ENCODE results near the gene GNG8. TPM values are rescaled to one million over a fixed set of nuclear protein-coding genes. Genes with fewer than 3 reads are reported as not detected.
A peak's percentile ranks its signal among the peaks of the same experiment; 100 is the strongest.

GNG8 gene
- total and polyA plus RNA-seq, 12 donors: 1.9 to 5.9 TPM; not detected in 10

DNA sequence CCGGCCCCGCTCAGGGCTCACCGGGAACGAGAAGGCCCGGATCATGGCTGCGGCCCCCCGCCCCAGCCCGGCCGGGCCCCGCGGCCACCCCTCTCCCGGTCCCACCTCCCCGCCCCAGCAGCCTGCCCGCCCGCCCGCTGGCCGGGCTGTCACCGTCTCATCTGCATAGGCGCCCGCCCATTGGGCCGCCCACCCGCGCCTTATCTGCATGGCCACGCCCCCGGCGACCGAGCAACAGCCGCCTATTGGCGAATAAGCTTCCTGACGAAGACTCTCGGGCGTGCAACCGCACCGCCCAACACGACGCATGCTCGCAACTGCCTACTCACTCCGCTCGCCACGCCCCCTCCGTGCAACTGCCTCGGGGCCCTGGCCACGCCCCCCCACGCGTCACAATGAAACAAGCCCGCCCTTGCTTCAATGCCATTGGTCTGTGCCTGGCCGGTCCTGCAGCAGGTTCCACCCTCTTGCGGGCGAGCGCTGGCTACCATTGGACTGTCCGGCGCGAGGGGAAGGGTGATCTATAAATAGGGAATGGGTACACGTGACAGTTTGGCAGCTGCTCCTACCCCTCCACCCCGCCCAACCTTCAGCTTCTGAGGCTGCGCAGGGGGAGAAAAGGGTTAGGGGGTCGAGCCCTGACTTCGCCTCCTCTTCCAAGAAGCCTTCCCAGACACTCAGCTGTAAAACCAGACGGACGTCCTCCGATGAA is 25.2 kb upstream of the GNG8 start, which contains the start of gene DACT3:
Gene DACT3, minus strand, starts transcription at position 163 of the 712 bp plus-strand sequence. Its CDS starts 118 bp downstream, at position 45.
- peaks cover 3 to 32% (median 20%) of the 10 kb centered on the region in 9 donors for H3K4me1 ChIP-seq
- H3K27ac ChIP-seq: peak within 1 kb of the TSS; percentile 2 to 88 (median 74)
- ATAC-seq (peak; percentile 93 to 98 (median 96)), DNase-seq (peak; percentile 100)
- WGBS, 2 donors: 0% methylated on average over 58 to 61 of the region's 61 CpGs
- TF ChIP-seq, protein P1, sequence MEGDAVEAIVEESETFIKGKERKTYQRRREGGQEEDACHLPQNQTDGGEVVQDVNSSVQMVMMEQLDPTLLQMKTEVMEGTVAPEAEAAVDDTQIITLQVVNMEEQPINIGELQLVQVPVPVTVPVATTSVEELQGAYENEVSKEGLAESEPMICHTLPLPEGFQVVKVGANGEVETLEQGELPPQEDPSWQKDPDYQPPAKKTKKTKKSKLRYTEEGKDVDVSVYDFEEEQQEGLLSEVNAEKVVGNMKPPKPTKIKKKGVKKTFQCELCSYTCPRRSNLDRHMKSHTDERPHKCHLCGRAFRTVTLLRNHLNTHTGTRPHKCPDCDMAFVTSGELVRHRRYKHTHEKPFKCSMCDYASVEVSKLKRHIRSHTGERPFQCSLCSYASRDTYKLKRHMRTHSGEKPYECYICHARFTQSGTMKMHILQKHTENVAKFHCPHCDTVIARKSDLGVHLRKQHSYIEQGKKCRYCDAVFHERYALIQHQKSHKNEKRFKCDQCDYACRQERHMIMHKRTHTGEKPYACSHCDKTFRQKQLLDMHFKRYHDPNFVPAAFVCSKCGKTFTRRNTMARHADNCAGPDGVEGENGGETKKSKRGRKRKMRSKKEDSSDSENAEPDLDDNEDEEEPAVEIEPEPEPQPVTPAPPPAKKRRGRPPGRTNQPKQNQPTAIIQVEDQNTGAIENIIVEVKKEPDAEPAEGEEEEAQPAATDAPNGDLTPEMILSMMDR (IDR thresholded peaks at IDR 0.05): peak in 2 of 9 donors; percentile 7 to 20
- intact Hi-C loops (cut with DNase I): loop anchor here (1.0 to 10.0 kb wide), 8 partner anchors 44 to 136 kb away; no protein-coding TSS in a partner anchor
- H3K36me3 ChIP-seq: no peaks in the 10 kb centered on the region
- no peaks in the 10 kb centered on the region for H3K9me3 ChIP-seq
- peak within 1 kb of the TSS; percentile 46 to 87 (median 68) for H3K4me3 ChIP-seq
- peaks cover 0 to 41% (median 0%) of the 10 kb centered on the region in 7 donors for H3K27me3 ChIP-seq

GRCh38 chr19:46660551-46661019 is 24.6 kb upstream of the GNG8 start:
- WGBS, 2 donors: 1% methylated on average over 22 to 39 of the region's 40 CpGs
- Histone ChIP-seq H3K4me1 (peaks cover 3 to 32% (median 20%) of the 10 kb centered on the region in 9 donors), H3K4me3 (peak overlapping the region; percentile 46 to 87 (median 68)), H3K36me3 (no peaks in the 10 kb centered on the region), H3K27ac (peak overlapping the region; percentile 2 to 83 (median 70)), H3K27me3 (peaks cover 0 to 44% (median 0%) of the 10 kb centered on the region in 7 donors), H3K9me3 (no peaks in the 10 kb centered on the region)
- DNase-seq (peak in 1 of 2 donors; percentile 44), ATAC-seq (peak in 2 of 8 donors; percentile 0 to 4)
- intact Hi-C loops (cut with DNase I): loop anchor here (1.0 to 10.0 kb wide), 8 partner anchors 43 to 136 kb away; no protein-coding TSS in a partner anchor
- TF ChIP-seq, protein P1 (IDR thresholded peaks at IDR 0.05): no peak

DNA sequence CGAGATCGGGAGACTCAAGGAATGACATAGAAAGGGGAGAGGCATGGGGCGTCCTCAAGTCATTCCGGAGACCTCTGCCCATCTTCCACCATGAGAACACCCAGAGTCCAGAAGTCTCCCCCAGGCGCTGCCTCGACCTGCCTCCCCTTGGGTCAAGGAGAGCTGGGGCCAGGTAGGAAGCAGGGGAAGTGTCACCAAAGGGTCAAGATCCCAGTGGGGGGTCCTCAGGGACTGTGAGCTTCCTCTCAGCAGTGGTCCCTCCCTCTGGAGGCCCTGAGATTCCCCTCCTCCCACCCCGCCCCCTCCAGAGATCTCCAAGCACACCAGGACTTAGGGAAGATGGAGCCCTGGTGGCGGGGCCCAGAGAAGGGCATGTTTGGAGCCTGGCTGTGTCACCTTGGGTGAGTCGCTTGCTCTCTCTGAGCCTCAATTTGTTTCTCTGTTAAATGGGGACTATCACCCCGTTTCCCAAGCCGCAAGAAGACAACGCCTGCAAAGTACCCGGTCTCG is 24.1 kb upstream of the GNG8 start:
- Histone ChIP-seq H3K9me3 (no peaks in the 10 kb centered on the region), H3K27ac (peak overlapping the region in 9 of 10 donors; percentile 2 to 83 (median 74)), H3K27me3 (peaks cover 0 to 49% (median 0%) of the 10 kb centered on the region in 7 donors), H3K4me3 (peak overlapping the region; percentile 46 to 87 (median 68)), H3K4me1 (peaks cover 3 to 32% (median 20%) of the 10 kb centered on the region in 9 donors), H3K36me3 (no peaks in the 10 kb centered on the region)
- 1 to 4% methylated on average over 14 of the region's 14 CpGs for WGBS, 2 donors
- peak in 1 of 2 donors; percentile 39 for DNase-seq
- TF ChIP-seq, protein P1 (IDR thresholded peaks at IDR 0.05): no peak
- intact Hi-C loops (cut with DNase I): loop anchor here in 9 of 10 donors (5.0 to 10.0 kb wide), 6 partner anchors 43 to 135 kb away; no protein-coding TSS in a partner anchor
- no peak for ATAC-seq

Measured in heart right ventricle (tissue), 16 donors.